Activated CD8-positive, alpha-beta memory T cell treated with anti-CD3 and anti-CD28 coated beads, Interleukin-2, amount 50 U/mL, for 4 hours (primary cell): ENCODE data around the gene CNTNAP5.

Experiments used
- DNase-seq: peaks from one replicate; pipeline ENCODE4 v3.0.0-alpha.2; 2020

CNTNAP5 gene

DNA sequence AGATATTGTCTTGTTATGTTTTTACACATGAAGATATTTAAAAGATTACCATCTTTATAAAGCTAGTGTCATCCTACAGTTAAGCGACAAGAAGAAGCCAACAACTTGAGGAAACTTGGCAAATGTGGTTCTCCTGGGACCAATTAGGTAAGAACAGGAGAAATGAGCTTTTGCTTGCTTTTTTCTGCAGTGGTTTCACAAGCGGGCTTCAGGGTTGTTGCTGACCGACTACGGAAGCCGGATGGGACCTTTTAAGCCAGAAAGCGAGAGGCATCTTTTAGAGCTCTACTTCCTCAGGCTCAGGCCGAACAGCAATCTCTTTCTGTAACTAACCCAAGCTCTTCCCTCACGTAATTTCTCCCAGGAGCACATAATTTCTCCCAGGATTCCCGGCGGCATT is 256.5 kb downstream of the CNTNAP5 start:
- no peak for DNase-seq

DNA sequence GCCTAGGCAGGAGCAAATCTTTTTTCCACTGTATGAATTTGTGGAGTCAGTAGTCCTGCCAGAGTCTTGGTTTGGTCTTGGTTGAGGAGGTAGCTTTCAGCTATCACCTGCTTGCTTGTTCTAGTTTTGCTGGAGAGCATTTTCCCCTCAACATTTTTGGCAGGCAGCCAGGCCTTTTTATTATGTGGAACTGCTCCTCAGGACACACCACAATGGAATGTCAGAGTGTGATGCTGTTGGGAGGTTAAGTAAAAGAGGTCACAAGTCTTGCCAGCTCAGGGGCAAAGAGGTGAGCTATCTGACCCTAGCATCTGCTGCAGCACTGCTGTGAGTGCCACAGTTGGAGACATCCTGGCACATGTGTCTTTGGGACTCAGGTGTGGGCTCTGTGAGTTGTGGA is 258.0 kb downstream of the CNTNAP5 start:
- DNase-seq: no peak

DNA sequence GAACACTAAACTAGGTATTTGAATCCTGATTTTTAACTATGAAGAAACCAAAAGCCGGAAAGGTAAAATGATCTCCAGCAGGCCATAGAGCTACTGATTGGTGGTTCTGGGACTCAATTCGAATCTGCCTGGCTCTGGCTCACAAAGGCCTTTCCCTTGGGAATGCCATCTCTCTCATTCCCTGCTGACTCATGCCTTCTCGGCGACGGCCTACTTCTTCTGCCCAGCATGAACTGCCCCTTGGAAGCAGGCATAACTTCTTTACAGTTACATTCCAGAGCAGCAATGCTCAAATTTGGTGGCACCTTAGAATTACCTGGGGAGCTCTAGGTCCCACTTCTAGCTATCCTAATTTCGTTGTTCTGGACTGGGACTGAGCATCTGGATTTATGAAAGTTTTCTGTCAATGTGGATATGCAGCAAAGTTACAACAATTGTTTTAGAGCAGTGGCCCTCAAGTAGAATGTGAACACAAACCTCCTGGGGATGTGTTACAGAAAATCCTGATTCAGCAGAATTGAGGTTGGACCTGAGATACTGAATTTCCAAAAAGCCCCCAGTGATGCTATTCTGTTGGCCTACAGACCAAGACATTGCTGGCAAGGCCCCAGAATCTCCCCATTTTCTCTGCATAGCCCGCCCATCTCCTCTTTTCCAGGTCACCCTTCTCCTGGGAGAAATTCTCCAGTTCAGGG is 261.1 kb downstream of the CNTNAP5 start:
- DNase-seq: no peak

DNA sequence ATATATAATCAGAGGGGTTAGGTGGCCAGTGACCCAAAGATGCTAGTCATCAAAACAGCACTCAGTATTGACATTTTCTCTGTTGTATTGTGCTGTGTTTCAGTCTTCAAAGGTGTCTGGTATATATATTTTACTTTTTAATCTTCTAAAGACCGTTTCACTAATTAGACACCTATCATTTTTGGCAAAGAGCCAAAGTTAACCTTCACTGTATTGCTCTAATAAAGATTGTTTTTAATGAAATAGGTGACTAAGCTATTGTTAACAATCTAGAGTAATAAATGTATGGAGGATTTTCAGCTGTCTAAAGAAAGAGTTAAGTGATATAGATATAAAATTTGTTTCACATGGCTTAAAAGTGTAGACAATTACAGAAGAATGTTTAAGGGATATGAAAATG is 264.0 kb downstream of the CNTNAP5 start:
- no peak for DNase-seq

- no peak for DNase-seq
These were observed 264.5 kb downstream of the CNTNAP5 start for GRCh38 chr2:124289615-124290014.

DNA sequence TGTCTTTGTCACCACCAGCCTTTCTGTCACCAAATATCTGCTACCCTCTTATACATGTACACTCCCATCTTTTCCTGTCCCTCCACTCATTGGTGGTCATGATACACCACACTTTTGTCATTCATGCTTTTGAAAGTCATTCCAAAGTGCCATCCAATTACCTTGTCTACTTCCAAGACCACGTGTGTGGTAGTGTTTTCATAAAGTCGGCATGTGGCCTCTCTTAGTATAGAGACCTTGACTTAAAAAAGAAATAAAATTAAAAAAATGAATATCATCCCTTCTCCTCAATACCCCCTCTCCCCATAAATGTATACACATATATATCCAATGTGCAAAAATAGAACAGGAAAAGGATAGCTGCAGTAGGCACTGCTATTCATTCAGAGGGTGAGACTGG is 271.4 kb downstream of the CNTNAP5 start:
- DNase-seq: no peak

DNA sequence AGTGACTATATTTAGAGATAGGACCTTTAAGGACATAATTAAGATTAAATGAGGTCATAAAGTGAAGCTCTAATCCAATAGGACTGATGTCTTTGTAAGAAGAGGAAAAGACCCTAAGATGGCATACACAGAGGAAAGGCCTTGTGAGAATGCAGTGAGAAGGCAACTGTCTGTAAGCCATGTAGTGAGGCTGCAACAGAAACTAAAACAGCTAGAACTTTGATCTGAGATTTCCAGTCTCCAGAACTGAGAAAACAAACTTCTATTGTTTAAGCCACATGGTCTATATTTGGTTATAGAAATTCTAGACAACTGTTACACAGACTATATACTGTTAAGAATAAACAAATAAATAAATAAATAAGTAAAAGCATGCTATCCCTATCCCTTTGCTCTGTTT is 276.8 kb downstream of the CNTNAP5 start:
- DNase-seq: no peak

DNA sequence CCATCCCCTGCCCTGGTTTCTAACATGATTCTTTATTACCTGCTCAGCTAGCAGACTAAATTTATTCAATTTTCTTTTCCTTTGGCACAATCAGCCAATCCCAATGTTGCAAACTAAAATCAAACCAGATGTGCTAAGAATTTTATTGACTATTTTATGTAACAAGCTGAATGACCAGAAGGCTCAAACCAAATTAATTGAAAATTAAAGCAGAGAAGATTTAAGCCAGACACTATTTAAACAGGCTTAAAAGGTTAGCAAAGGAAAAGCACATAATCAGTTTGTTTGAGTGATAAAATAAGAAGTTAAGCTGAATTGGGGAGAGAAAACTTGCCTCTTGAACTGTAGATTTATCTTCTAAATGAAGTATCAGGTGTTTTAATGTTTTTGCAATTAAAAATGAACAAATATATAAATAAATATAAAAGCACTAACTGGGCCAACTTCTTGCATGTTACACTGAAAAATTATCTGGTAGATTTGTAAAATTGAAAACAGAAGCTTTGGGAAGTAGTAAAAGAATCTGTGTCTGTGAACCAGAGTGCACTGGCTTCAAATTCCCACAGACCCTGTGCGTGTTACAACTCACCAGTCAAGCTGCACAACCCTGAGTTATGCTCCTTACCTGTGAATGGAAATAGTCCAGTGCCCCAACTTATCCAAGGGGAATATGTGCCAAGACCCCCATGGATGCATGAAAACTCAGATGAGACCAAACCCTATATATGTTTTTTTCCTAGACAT is 283.4 kb downstream of the CNTNAP5 start:
- no peak for DNase-seq

- DNase-seq: no peak
These were observed 284.6 kb downstream of the CNTNAP5 start for GRCh38 chr2:124309563-124310138.

DNA sequence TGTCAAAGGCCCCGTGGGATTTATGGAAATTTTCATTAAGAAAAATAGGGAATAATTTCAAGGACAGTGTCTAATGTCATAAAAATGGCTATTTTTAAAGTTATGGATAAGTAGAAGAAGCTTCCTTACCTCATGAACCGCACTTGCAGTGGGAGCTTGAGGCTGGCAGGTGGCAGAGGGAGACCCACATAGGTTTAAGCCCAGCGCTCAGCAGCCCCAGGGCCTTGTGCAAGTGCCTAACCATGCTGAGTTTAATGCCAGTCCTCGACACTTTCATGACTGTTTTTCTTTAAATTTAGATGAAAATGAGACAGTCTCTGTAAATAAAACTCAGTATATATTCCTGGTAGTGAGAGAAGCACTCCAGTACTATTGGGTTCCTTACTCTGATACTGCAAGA is 285.6 kb downstream of the CNTNAP5 start:
- DNase-seq: no peak

- DNase-seq: no peak
These were observed 289.0 kb downstream of the CNTNAP5 start for GRCh38 chr2:124314084-124314483.

DNA sequence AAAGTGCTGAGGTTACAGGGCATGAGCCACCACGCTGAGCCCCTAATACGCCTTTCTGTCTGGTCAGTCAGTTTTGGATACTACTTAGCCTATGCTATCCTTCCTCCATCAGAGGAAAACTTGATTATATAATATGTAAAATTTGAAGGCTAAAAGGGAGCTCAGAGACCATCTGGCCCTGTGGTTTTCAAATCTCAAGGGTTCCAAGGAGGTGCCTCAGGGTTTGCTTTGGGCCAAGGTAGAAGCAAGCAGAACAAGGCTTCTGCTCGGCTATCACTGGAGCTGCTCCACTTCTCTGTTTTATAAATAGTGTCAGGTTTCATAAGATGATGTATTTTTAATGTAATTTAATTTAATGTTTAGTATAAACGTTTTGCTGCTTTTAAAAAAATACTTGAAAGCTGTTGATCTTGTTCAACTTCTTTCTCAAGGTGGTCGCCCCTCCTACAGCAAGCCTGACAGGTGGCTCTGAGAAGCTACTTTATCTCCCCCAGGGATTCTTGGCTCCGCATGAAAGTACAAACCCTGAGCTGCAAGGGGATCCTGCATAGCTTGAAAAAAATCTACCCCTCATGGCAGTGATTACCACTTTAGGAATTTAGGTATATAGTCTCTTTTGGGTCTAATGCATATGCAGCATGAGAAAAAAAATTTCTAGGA is 290.3 kb downstream of the CNTNAP5 start:
- DNase-seq: no peak

GRCh38 chr2:124316133-124316532 is 291.0 kb downstream of the CNTNAP5 start:
- DNase-seq: no peak

DNA sequence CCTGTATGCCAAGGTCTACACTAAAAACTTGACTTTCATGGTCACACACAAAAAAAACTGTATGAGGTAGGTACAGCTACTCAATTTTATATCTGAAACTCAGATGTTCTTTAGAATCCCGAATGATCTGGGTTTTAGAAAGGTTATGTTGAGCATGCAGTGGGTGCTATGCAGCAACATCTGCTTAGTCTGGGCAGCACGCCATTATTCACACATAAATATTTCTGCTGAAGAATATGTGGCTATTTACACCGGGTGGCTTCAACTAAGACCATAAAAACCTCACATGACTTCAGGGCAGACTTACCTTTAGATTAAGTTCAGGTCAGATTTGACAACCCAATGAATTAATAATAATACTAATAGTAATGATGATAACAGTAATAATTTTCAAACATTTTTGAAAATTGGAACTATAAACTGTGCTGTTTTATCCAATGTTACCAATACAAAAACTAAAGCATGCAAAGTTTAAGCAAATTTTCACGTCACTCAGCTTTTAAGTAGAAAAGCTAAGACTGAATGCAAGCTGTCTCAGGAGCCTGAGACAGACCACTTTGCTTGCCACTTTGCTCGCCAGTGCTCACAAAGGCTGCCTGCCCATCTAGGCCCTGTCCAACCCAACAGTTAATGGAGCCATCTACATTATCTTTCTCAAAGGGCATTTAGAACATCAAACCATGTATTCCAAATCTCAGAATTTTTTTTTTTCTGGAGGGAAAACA is 292.0 kb downstream of the CNTNAP5 start:
- no peak for DNase-seq

DNA sequence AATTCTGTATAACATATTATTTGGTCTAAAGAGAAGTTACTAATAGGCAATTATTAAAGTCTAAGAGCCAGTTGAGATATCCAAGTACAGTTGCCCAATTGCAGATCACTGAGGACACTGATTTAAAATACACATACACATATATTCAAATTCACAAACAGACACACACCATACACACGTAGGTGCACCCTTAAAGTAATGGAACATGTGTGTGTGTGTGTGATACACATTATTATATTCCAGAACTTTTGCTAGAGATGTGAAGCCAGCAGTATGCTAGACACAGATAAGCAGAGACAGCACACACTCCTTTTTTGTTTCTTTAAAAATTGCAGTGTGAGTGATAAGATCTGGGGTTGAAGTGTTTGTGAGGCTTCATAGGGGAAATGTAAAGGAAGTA is 292.5 kb downstream of the CNTNAP5 start:
- DNase-seq: no peak

DNA sequence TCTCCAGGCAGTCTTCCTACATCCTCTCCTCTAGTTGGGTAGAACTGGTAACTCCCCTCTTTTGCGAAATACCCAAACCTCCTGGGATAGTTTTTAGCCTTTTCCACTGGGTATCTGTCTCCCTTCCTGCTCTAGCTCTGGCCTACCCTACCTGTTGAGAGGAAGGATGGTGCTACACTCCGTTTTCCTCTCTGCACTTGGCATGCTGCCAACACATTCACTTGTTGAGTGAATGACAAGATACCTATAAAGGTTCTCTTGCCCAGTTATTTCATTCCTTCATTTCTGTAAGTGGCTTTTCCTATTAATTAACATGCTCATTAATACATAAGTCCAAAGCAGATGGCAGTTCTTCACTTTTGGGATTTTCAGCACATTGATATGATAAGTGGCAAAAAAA is 293.8 kb downstream of the CNTNAP5 start:
- DNase-seq: no peak

DNA sequence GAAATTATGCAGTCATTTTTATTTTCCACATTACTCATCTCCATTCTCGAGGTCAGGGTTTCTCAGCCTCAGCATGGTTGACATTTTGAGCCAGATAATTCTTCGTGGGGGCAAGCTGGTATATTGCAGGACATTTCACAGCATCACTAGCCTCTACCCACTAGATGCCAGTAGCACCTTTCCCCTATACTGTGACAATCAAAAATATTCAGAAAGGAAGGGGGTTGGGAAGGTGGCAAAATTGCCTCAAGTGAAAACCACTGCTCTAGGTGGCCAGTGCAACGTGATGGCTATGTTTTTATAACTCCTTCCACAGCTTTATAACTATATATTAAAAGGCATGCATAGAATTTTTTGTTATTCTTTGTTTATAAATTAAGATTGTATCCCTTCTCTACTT is 294.5 kb downstream of the CNTNAP5 start:
- DNase-seq: no peak

- no peak for DNase-seq
These were observed 295.1 kb downstream of the CNTNAP5 start for GRCh38 chr2:124320051-124320688.

DNA sequence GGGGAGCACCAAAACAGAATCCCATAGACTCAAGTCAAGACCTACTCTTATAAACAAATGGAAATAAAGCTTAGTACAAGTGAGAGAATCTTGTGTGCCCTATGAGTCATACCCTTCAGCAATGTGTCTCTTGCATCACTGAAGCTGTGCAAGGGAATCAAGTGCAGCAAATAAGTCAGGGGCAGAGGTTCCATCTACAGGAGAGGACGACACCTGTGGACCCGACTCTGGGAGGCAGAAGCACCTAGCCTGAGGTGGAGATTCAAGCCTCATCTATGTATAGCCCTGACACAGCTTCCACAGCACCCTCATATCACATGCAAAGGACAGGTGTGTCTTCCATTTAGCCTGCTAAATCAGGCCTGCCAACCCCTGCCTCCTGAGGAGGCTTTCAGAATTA is 298.2 kb downstream of the CNTNAP5 start:
- no peak for DNase-seq

DNA sequence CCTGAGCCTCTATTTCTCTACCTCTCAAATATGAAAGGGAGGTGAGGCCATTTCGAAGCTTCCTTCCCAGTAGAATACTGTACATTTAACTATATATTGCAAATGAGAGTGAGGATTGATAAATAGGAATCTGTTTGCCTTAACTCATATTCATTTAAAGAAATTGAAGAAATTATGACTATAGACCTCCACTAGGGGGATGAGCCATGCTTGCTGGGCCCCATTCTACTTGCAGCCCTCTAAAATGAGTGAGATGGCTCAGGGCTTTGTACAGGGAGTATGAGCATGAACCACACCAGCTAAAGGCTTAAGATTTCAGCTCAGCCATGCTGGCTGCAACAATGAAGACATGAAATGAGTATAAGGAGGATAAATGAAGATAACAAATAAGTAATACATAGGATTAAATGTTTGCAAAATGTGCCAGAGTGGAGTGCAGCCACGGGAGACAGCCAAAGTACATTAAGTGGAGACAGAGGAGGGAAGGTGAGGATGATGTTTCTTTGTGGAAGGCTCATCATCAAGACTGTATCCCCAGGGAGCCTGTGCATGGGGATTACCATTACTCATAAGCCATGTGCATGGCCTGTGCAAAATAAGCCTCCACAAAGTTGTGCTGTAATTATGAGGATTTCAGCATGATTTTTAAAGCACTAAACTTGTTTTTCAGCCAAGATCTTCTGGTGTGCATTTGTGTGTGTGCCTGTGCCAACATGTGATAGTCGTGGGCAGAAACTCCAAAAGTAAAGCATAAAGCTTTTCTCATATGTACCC is 300.8 kb downstream of the CNTNAP5 start:
- DNase-seq: no peak

- no peak for DNase-seq
These were observed 302.2 kb downstream of the CNTNAP5 start for GRCh38 chr2:124327303-124327702.

GRCh38 chr2:124328397-124328796 is 303.3 kb downstream of the CNTNAP5 start:
- DNase-seq: no peak
